Midbrain (tissue), 1 donor: Measurements from ENCODE around the gene ZNF771.

Source experiments
- DNase-seq: peaks from one replicate; lab custom pipeline; 2025; lab: John Stamatoyannopoulos, UW

ZNF771 gene

DNA sequence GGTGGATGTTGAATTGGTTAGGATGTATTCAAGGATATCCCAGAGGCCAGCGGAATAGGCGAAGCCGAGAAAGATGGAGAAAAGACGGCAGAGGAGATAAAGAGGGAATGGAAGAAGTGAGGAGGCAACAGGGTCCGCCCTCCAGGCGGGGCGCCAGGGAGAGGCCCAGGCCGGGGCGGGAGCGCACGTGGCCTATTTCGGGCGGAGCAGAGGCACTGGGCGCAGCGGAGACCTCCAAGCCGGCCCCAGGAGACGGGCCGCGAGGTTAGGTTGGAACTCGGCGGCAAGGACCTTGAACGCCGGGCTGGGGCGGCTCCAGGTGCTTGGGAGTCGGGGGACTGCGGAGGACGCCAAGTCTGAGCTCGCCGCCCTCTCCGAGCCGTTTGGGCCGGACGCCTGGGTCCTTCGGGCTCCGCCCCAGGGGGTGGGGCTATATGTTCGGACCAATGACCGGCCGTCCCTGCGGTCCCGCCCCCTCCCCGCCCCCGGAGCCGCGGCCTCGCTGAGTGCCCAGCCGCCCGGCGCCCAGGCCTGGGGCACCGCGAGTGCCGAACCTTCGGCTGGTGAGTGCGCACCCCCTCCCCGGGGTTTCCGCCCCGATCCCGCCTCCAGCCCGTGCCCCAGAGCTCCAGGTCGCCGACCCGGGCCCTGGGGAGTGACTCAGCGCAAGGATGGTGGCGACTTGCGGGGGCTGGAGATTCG lies at the start of gene ZNF771:
ZNF771 (plus strand) TSS at position 505 of the 702 bp plus-strand sequence. CDS start 448 bp downstream, outside the sequence.
- peak; percentile 94 for DNase-seq

DNA sequence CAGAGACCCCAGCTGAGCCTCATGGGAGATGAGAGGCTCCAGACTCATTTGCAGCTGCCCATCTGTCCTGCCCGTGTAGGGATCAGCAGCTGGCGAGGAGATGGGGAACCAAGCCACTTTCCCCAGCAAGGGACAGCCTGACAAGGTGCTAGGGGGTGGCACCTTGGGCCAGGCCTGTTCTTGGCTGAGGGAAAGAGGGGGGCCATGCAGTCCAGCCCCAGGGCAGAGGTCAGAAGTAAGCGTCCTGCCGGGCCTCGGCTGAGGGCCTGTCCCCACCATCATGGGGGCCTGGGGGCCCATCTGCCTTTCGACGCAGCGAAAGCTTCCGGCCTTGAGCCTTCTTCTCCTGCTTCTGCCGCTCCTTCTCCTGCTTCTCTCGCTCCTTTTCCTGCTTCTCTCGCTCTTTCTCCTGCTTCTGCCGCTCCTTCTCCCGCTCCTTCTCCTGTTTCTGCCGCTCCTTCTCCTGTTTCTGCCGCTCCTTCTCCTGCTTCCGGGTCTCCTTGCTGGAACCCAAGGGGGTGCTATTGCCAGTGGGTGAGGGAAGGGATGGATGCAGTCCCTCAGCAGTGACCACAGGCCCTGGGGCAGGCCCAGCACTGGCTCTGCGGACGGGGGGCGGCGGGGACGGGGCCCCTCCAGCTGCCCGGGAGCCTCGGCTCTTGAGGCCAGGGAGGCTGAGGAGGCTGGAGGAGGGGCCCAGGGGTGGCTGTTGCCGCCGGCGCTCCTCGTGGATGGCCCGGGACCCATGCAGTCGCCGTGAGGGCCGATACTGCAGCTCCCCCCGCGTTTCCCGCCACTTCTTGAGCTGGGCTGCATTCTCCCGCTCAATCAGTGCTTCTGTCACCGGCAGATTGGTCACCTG lies 49.5 kb upstream of the ZNF771 start:
- no peak for DNase-seq

DNA sequence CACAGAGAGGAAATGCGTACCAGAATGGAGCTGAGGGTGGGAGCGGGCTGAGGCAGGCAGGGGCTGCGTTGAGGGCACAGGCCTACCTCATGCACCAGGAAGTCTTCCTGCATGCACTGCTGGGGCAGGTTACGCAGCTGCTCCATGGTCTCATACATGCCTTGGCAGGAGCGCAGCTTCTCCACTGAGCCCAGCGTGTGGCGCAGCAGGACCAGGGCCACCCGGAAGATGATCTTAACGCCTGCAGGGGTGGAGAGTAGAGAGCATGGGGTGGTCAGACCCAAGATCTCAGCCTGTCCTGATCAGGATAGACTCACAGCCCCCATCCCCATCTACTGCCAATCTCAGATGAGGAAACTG lies 48.8 kb upstream of the ZNF771 start:
- no peak for DNase-seq

DNA sequence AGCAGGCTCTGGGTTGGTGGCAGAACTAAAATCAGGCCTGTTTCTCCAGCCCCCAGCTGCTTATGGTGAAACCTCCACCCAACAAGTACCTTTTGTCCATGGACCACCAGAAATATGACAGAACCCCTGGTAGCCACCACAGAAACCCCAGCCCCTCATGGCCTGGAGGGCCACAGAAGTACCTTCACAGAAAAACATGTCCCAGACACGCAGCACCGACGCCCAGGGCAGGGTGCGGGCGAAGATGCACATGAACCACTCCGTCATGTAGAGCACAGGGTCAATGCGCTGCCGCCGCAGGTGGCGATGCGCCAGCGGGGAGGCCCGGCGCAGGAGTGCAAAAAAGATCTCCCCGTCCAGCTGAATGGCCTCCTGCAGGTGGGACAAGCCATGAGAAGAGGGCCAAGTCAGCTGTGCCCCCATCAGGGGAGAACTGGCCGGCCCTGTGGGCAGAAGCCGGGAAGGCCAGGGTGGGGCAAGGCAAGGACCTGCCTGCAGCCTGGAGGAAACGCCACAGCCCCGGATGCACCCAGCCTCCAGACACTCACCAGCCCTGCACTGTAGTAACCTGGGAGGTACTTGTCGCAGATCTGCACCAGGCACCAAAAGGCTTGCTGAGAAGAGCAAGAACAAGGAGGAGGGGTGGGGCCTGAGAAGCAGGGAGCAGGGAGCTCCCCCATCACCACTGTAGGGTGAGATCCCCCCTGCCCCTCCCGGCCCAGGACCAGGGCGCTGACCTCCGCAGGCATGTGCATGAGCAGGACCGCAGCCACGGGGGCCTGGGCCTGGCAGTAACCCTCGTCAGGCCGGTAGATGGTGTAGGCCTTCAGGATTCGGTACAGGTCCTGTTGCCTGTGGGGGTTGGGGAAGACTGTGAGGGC lies 48.2 kb upstream of the ZNF771 start:
- no peak for DNase-seq

DNA sequence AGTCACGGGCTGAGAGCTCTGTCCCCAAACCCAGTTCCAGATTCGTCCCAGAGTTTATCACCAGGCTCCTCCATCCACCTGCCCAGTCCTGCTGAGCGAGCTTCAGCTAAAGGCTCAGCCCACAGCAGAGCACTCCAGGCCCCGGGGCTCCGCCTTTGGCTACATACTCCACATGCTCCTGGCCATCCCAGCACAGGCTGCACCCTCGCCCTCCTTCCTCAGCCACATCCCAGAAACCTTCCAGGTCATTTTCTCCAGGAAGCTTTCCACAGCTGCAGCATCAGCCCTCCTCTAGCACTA lies 47.6 kb upstream of the ZNF771 start:
- no peak for DNase-seq

GRCh38 chr16:30361180-30361579 lies 46.2 kb upstream of the ZNF771 start:
- DNase-seq, result no peak

DNA sequence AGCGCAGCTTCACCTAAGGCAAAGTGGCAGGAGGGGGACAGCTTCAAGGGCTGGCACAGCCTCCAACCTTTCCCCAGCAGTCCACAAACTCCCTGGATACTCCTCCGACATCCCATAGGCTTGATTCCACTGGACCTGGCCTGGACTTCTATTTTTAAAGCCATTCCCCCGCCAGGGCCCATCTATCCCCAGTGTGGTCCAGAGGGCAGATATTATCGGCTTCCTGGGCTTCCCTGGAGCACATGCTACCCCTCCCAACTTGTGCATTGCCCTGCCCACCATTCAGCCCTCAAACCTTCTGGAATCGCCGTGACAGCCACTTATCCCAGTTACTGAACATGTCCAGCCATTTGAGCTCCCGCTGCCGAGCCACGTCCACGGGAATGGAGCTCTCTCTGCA lies 42.2 kb upstream of the ZNF771 start:
- no peak for DNase-seq

DNA sequence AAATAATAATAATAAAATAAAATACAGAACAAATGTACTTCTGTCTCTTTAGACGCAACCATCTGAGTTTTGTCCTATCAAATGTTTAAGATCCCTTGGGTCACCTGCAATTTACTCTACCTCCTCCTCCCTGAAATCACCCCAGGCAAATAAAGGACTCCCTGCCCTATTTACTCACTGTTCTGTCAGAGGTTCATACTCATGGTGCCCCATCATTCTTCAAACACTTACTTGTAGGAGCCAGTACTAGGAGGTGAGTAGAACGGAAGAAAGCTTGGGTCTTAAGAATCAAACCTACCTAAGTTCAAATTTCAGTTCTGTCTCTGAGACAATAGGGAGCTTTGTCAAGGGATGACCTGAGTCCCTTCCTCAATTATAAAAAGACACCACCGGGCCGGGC lies 40.9 kb upstream of the ZNF771 start:
- DNase-seq, result no peak

GRCh38 chr16:30367349-30368009 lies 39.9 kb upstream of the ZNF771 start:
- no peak for DNase-seq

DNA sequence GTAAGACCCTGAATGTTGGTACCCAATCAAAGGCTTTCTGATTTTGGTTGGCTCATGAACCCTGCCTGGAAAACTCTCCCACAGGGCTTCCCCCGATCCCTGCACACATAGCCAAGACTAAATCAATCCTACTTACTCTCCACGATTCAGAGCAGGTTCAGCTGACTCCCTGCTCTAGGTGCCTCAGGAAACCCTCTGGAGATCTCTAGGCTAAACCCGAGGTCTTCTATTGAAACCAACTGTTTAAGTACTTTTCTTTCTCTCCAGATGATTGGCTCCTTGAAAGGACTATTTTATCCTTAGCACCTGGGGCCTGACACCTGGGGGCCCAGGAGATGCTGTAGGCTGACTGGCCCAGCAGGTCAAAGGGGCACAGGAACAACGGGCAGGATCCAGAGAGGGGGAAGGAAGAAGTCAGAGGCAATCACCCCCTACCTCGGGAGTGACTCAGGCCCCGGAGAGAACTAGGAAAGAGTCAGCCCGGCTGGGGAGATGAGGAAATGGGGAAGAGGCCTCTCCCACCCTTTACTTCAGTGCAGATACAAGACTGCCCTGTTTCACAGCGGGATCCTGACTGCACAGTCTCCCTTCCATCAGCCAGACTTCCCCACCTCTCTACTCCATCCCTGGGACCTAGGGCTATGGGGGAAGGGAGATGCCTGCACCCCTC lies 39.1 kb upstream of the ZNF771 start:
- DNase-seq, result no peak

DNA sequence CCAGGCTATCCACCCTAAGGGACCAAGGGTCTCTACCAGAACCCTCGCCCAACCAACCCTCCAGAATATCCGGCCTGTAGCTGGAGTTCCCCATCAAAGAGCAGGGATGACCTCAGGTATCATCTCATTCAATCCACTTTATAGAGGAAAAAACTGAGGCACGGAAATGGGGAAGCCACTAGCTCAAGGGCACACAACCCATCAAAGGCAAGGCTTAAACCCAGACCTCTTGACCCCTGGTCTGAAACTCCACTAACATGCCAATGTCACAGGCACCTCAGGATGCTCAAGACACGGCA lies 38.7 kb upstream of the ZNF771 start:
- DNase-seq, result no peak

DNA sequence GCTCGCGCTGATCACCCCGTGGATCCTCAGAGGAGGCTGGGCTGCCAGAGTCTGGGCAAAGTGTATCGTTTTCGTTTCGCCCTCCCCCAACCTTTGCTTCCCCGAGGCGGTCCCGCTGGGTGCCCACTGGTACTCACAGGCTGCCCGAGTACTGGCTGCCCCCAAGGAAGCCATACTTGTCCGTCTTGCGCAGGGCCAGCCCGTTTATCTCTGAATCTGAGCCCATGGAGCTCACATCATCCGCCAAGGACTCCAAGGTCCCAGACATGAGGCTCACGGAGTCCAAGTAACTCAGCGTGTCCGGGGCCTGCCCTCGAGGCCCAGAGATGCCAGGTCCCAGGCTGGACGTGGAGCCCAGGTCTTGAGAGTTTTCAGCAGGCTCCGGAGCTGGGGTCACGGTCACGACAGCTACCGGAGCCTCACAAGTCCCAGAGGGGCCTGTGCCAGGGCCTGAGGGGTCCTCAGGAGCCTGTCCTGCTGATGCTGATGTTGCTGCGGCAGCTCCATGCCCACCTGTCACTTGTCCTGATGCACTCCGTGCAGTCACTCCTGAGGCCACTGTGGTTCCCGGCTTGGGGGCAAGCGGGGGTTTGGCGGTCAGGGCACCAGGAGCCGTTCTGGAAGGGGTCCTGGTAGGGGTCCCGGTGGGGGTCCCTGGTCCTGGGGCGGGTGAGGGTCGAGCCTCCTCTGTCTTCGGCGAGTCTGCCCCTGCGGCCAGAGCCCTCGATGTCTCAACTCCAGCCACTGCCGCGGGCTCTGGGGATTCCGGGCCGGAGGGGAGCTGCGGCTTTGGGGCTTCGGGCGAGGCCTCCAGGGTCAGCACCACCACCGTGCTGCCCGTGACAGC lies 38.1 kb upstream of the ZNF771 start:
- DNase-seq, result no peak

DNA sequence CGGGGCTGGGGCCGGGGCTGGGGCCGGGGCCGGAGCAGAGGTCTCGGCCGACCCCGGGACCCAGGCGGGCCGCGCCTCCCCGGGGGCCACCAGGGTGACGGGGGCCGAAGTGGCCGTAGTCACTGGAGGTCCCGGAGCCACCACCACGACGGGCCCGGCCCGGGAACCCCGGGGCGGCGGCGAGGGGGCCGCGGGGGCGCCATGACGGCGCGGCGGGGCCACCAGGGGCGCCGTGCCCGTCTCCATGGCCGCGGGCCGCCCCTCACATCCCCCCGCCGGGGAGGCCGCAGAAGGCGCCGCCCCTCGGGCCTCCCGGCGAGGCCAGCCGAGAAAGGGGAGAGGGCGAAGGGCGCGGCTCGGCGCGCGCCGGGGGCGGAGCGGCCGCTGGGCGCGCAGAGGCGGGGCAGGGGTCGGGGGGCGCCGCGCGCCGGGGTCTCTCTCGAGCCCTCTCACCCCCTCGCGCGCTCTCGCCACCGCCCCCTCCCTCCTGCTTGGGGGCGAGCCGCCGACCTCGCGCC lies 37.4 kb upstream of the ZNF771 start:
- no peak for DNase-seq

DNA sequence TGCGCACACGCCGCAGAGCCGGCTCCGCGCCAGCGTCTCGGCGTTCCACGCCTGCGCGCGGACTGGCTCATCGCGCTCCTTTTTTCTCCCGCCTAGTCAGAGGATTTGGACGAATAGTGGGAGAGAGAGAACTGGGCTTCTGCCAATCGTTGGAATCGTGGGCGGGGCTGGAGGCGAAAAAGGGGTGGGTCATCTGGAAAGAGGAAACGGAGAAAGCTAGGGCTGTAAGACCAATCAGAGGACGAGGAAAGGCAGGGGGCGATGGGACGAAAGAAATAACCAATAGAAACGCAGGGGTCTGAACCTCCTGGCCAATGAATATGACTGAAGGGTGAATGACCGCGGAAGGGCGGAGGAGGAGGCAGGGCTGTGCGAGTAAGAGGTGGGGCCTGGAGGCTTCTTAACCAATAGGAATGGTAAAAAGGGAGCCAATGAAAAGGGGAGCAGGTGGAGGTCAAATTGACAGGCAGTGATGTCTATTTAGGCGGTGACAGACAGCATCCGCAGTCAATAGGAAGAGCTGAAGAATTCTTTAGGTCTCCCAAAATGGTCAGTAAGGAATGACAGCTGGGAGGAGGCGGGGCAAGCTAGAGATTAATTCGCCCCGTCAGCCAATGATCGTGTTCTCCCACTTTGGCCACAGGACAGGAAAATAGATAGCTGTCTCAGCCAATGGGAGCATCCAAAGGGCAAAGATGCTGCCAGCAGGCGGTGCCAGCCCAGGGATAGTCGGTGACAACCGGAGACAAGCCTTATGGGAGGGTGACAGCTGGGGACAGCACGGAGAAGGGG lies 36.8 kb upstream of the ZNF771 start, which contains the start of gene TBC1D10B:
TBC1D10B (minus strand) TSS at position 39 of the 792 bp plus-strand sequence. CDS start 311 bp downstream, outside the sequence.
- DNase-seq, result peak; percentile 100

- no peak for DNase-seq
Observed at GRCh38 chr16:30371248-30371816, 36.1 kb upstream of the ZNF771 start.

- DNase-seq, result no peak
Observed at GRCh38 chr16:30372038-30372712, 35.2 kb upstream of the ZNF771 start.

DNA sequence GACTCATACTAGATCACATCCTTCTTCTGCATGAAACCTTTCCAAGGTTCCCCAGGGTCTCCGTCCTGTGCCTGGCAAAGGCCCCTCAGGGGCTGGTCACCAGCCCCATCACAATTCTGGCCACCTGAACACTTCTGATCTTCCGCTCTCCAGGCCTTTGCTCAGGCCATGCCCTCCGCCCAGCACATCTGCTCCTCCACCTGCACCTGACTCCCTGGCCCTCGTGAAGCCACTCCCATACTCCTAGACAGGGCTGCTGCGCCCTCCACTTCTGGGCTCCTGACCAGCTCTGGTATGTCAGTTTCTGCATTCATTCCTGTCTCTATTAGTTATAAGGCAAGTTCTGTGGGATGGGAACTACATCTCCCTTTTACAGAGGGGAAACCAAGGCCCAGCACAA lies 34.7 kb upstream of the ZNF771 start:
- DNase-seq, result no peak

DNA sequence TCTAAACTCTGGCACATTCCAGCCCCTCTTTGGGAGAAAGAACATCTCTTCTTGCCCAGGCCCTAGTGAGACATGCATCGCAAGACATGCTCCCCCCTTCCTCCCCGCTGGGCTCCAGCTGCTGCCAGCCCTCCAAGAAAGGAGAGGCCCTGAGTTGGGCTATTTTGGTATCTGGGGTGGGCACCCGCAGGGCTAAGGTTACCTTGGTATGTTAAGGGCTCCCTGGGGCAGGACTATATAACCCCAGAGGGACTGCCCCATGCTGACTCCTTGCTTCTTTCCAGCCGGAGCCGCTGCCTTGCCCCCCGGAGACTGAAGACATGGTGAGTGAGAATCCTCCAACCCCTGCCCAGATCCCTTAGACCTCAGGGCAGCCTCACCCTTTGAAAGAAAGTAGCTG lies 32.9 kb upstream of the ZNF771 start, which contains the start of gene MYL11:
MYL11 (plus strand) TSS at position 265 of the 400 bp plus-strand sequence; CDS start at position 321, 56 bp downstream.
- no peak for DNase-seq
